Psoas muscle (tissue), 8 donors: Measurements from ENCODE around the gene ABHD12. TPM values are rescaled to one million over a fixed set of nuclear protein-coding genes. Genes with fewer than 3 reads are reported as not detected.

ENCODE experiments used
- ATAC-seq, 4 donors: fragments of 200-7000 bp; cut with Tn5 transposase; one replicate each; pipeline ENCODE4 v1.9.1; 2020; ENCODE audit warnings: moderate library complexity in 3 of 4, mild to moderate bottlenecking in 2 of 4
- DNase-seq, 2 donors: peaks; one replicate each; pipeline ENCODE4 v3.0.0-alpha.2; 2020
- H3K27ac ChIP-seq: fragments of 200-600 bp; one replicate; pipeline ENCODE4 v1.8.0; 2022
- H3K27me3 ChIP-seq, 3 donors: fragments of 200-600 bp in 1 of 3; one replicate each; pipeline versions ENCODE4 v1.6.1 to v1.8.0; 2013 to 2022; ENCODE audit warnings: low read length in 2 of 3, mild to moderate bottlenecking in 2 of 3, moderate library complexity in 1 of 3; ENCODE audit not compliant: insufficient read depth in 3 of 3
- H3K36me3 ChIP-seq, 2 donors: fragments of 200-600 bp in 1 of 2; one replicate each; pipeline versions ENCODE4 v1.6.1 to v1.8.0; 2013 to 2022; ENCODE audit warnings: low read depth in 1 of 2, mild to moderate bottlenecking in 1 of 2, moderate library complexity in 1 of 2; ENCODE audit not compliant: insufficient read depth in 1 of 2
- H3K4me1 ChIP-seq: fragments of 200-600 bp; one replicate; pipeline ENCODE4 v1.8.0; 2022
- H3K4me3 ChIP-seq: fragments of 200-600 bp; one replicate; pipeline ENCODE4 v1.8.0; 2022; ENCODE audit warnings: mild to moderate bottlenecking
- H3K9me3 ChIP-seq: fragments of 200-600 bp; one replicate; pipeline ENCODE4 v1.8.0; 2022
- WGBS, 3 donors: extraction: QIAGEN DNeasy Blood & Tissue Kit; methylation state at CpG; one replicate each; pipeline versions ENCODE4 v1.1.6 to v1.1.7; 2013; 5-methylcytosine and 5-hydroxymethylcytosine counted together
- intact Hi-C, 2 donors: fragments of 100-400 bp; cut with DNase I; formaldehyde crosslinking; loops; one replicate each; pipeline versions ENCODE4 v1.11.0 to v1.14.2; 2022
- polyA plus RNA-seq, 3 donors: library from polyadenylated mRNA; stranded (reverse); fragments of 200-250 nt; gene quantifications; one replicate each; pipeline ENCODE4 v1.2.3, GENCODE V29; 2013
- total RNA-seq, 4 donors: library from RNA; stranded (reverse); fragmentation: NEBNext Ultra II Directional in 2 of 4; extraction: Animal tissue kit (Norgen Biotek cat#: 25700) in 2 of 4; gene quantifications; one replicate each; pipeline versions ENCODE4 v1.2.1 to v1.2.4, GENCODE V29; 2021 to 2023
- TF ChIP-seq, protein P1 (sequence below): fragments of 200-600 bp; IDR thresholded peaks from one replicate; pipeline ENCODE4 v1.8.0; 2022; ENCODE audit warnings: antibody characterized with exemption
- donor health status: healthy with polysubstance abuse.
- donor health status: DM: no; HTN: no; CAD: no; lungs with moderate emphysema.
- donor health status: Bipolar disorder and iron deficiency.
- donor health status: healthy.
- donor health status: DM: yes; HTN: yes; CAD: no.
- donor health status: DM: no; HTN: no; CAD: no.
- donor health status: DM: no; HTN: no; CAD: no.
- donor health status: DM: yes; HTN: yes; CAD: no.

Gene ABHD12
- total and polyA plus RNA-seq, 7 donors = 7.9 to 15.5 (median 9.6) TPM

DNA sequence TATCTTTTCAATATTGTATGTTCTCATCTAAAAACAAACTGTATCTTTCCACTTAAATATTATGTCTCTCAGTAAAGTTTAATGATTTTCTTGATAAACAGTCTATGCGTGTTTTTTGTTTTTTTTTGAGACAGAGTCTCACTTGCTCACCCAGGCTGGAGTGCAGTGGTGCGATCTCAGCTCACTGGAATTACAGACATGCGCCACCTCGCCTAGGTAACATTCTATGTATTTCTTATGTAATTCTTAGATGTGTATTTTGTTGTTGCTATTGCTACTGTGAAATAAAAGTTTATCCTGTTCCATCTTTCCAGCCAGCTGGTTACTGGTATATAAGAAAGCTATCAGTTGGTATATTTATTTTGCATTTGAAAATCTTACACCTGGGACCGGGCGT, 29.4 kb downstream of the ABHD12 start:
- Histone ChIP-seq H3K4me1 (no peaks in the 10 kb centered on the region), H3K27ac (no peak overlapping the region), H3K4me3 (no peak overlapping the region), H3K27me3 (no peaks in the 10 kb centered on the region), H3K36me3 (no peaks in the 10 kb centered on the region), H3K9me3 (no peaks in the 10 kb centered on the region)
- no peak for DNase-seq
- ATAC-seq = no peak
- intact Hi-C loops = no loop called here
- TF ChIP-seq, protein P1, sequence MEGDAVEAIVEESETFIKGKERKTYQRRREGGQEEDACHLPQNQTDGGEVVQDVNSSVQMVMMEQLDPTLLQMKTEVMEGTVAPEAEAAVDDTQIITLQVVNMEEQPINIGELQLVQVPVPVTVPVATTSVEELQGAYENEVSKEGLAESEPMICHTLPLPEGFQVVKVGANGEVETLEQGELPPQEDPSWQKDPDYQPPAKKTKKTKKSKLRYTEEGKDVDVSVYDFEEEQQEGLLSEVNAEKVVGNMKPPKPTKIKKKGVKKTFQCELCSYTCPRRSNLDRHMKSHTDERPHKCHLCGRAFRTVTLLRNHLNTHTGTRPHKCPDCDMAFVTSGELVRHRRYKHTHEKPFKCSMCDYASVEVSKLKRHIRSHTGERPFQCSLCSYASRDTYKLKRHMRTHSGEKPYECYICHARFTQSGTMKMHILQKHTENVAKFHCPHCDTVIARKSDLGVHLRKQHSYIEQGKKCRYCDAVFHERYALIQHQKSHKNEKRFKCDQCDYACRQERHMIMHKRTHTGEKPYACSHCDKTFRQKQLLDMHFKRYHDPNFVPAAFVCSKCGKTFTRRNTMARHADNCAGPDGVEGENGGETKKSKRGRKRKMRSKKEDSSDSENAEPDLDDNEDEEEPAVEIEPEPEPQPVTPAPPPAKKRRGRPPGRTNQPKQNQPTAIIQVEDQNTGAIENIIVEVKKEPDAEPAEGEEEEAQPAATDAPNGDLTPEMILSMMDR = no peak
- WGBS, 3 donors = 94 to 97% (median 95%) methylated on average over 6 of the region's 6 CpGs

DNA sequence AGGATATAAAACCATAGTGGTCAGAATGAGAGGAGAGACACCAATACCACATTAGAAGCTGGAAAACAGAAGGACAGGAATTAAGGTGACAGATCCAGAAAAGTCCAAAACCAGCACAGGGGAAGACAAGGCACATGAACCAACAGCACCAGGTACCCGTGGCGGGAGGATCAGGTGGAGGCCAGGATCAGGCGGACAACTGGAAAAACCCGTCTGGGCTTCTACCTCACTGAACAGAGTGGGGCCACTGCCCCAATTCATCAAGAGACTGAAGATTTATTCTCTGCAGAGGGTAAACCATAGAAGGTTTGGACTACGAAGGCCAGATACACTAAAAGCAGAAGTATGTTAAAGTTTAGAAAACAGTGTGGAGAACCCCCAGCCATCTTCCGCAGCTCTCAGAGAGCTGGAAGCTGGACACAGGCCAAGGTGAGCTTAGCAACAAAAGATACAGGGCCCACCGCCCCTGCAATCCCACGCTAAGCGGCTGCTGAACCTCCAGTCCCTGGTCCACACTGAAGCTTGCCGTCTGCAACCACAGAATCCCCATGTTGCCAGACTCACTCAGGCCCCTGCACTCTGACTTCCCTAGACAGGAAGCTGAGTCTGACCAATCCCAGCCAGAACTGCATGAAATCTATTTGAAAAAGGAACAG, 29.9 kb downstream of the ABHD12 start:
- Histone ChIP-seq H3K4me3 (no peak overlapping the region), H3K9me3 (no peaks in the 10 kb centered on the region), H3K4me1 (no peaks in the 10 kb centered on the region), H3K27ac (no peak overlapping the region), H3K27me3 (no peaks in the 10 kb centered on the region), H3K36me3 (no peaks in the 10 kb centered on the region)
- no peak for DNase-seq
- intact Hi-C loops = no loop called here
- ATAC-seq = no peak
- TF ChIP-seq, protein P1 = no peak
- WGBS, 3 donors = 68 to 83% (median 77%) methylated on average over 10 of the region's 10 CpGs

DNA sequence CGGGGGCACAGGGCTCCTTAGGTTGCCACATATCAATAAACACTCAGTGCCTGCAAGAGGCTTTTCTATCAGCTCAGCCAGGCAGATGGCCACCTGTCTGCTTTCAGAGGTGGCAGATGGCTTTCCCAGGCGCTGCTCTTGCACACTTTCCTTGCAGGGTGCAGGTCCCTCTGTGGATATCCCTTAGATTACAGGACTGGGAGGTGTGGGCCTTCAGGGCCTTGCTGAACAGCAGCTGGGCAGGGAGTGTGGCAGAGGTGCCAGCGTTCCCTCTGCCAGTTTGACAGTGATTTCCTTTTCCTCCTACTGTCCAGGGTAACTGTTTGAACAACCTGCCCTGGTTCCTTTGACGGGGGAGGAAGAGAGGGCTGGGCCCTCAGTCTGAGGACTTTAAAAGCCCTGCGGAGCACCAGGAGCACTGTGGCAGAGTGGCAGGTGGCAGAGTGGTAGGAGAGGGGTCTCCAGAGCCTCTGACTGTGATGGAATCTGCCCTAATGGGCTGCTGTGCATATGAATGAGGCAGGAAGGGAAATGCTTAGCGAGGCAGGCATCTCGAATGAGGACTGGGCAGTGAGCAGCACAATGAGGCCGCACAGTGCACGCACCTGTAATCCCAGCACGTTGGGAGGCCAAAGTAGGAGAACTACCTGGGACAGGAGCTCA, 34.2 kb downstream of the ABHD12 start:
- Histone ChIP-seq H3K36me3 (no peaks in the 10 kb centered on the region), H3K4me3 (no peak overlapping the region), H3K9me3 (no peaks in the 10 kb centered on the region), H3K27ac (no peak overlapping the region), H3K27me3 (no peaks in the 10 kb centered on the region), H3K4me1 (no peaks in the 10 kb centered on the region)
- 71 to 77% (median 74%) methylated on average over 10 of the region's 10 CpGs for WGBS, 3 donors
- TF ChIP-seq, protein P1 = no peak
- intact Hi-C loops = no loop called here
- DNase-seq (no peak), ATAC-seq (no peak)

DNA sequence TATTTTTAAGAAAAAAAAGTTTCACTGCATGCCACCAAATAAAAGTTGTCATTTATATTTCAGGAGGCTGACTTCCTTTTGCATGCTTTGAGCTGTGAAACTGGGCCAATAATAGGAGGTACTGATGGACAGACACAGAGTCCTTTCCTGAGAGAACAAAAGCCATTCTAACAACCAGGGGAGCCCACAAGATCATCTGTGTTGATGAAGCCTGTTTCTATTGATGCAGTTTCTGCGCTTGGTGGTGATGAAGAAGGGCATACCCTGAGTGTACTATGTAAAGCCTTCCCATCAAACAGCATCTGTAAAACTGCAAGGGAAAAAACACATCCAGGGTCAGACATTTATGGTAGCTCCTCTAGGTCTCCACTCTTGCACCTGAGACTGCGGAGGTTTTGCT, 34.8 kb downstream of the ABHD12 start:
- ATAC-seq = no peak
- Histone ChIP-seq H3K36me3 (no peaks in the 10 kb centered on the region), H3K27ac (no peak overlapping the region), H3K27me3 (no peaks in the 10 kb centered on the region), H3K9me3 (no peaks in the 10 kb centered on the region), H3K4me1 (no peaks in the 10 kb centered on the region), H3K4me3 (no peak overlapping the region)
- WGBS, 3 donors = 92 to 100% (median 98%) methylated on average over 2 of the region's 2 CpGs
- intact Hi-C loops = no loop called here
- no peak for DNase-seq
- TF ChIP-seq, protein P1 = no peak
